A549 treated with DMSO at 1 μM for 4 hours (cell line): Measurements from ENCODE around the gene APOC3. TPM values are rescaled to one million over a fixed set of nuclear protein-coding genes. Genes with fewer than 3 reads are reported as not detected.

Source experiments
- total RNA-seq: library from RNA; stranded (reverse); fragments of 200-300 nt; extraction: Qiagen RNA extraction; gene quantifications from 5 replicates; pipeline ENCODE4 v1.2.3, GENCODE V29; 2022; ENCODE audit warnings: low read depth

Gene APOC3
- 0.24 TPM in 1 of 5 replicates, not detected in the others for total RNA-seq

GRCh38 chr11:116829525-116830183 lies at the start of gene APOC3:
Gene APOC3, plus strand, starts transcription at chr11:116829907. Its CDS starts 676 bp downstream, at chr11:116830583.

GRCh38 chr11:116787786-116788486 lies 41.8 kb upstream of the APOC3 start, which contains the start of gene ZPR1:
Gene ZPR1, minus strand, starts transcription at chr11:116788023. Its CDS starts 33 bp downstream, at chr11:116787990.

GRCh38 chr11:116791813-116792143 lies 37.9 kb upstream of the APOC3 start, which contains the start of gene APOA5:
Gene APOA5, minus strand, starts transcription at chr11:116791879. Its CDS starts 19 bp downstream, at chr11:116791860.

DNA sequence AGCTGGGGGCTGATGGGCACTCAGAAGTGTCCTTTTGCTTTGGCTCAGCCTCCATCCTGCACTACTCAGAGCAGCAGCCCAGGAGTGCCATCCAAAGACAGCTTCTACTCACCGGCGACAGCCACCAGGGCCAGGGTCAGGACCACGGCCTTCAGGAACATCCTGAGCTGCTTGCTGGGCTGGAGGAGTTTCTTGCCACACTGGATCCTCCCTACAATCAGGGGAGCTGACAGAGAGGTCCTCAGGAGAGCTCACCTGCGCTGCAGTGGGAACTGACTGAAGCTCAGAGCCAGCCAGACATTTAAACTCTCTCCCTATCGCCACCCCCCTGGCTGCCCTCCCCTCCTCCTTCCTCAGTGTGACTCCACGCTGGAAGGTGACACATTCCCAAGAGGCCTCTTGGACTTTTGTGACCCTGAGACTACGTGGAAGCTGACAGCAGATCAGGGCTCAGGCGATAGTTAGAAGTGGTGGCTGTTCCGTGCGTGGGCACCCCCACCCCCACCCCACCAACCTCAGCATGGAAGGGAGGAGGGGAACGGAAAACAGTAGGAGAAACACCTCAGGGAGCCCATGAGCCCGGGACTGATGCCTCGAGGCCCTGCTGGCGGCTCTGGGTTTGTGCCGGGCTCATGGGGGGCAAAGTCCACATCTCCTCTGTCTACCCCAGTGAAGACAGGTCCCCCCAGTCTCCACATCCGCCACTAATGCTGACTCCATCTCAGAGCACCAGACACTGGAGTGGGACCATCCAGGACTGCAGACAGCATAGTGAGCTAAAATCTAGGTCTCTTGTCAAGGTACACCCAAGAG lies 6.5 kb upstream of the APOC3 start, which contains the start of gene APOA4:
Gene APOA4 (minus strand): TSS at position 274 of the 813 bp plus-strand sequence. CDS start 113 bp downstream, at position 161.

GRCh38 chr11:116837231-116838091 lies 7.8 kb downstream of the APOC3 start, which contains the start of gene APOA1:
Gene APOA1, minus strand, starts transcription at chr11:116837622. Its CDS starts 235 bp downstream, at chr11:116837387.

Other genes starting within 250 kb of the APOC3 start
- gene BUD13, start 56.9 kb upstream of the APOC3 start, total RNA-seq, result 11.3 to 14.0 TPM (median 11.7 TPM) in 5 replicates
- 50.2 to 65.5 TPM (median 59.5 TPM) in 5 replicates for gene ZPR1, start 41.9 kb upstream of the APOC3 start, total RNA-seq
- gene APOA5, start 38.0 kb upstream of the APOC3 start, total RNA-seq, result not detected in 5 replicates
- not detected in 5 replicates for gene APOA4, start 6.6 kb upstream of the APOC3 start, total RNA-seq
- gene APOA1, start 7.7 kb downstream of the APOC3 start, total RNA-seq, result 0.10 to 0.39 TPM (median 0.12 TPM) in 3 of 5 replicates, not detected in the others